Hepatocyte (in vitro differentiated cells): ENCODE results near the gene CEACAM20.

Experiments
- CTCF ChIP-seq: fragments of 200-600 bp; sonication (generic); IDR thresholded peaks from 2 replicates; pipeline ENCODE4 v1.5.1; 2016; ENCODE audit warnings: antibody characterized with exemption, mild to moderate bottlenecking; ENCODE audit not compliant: poor library complexity
- EZH2 ChIP-seq: fragments of 200-600 bp; sonication (generic); IDR thresholded peaks from 2 replicates; pipeline ENCODE4 v1.6.1; 2016; ENCODE audit warnings: antibody characterized with exemption, mild to moderate bottlenecking, borderline replicate concordance

GRCh38 chr19:44476559-44477408 is 52.7 kb downstream of the CEACAM20 start:
- TF ChIP-seq CTCF = no peak
- TF ChIP-seq EZH2 = no peak
